Caco-2 (cell line): ENCODE measurements around the gene SYCP2. TPM values are rescaled to one million over a fixed set of nuclear protein-coding genes. Genes with fewer than 3 reads are reported as not detected.

Experiments used
- BruUV-seq: library from RNA; stranded (reverse); fragments of 400-500 nt; replicated peaks from 2 replicates; lab custom pipeline; 2021; lab: Mats Ljungman, UMichigan
- CTCF ChIA-PET: fragments of 300-600 bp; sonication (Branson Sonifier 250); formaldehyde crosslinking; loops from one replicate; lab custom pipeline; 2022; ENCODE audit warnings: antibody characterized with exemption; lab: Charles Lee
- POLR2A ChIA-PET: fragments of 300-600 bp; sonication (Branson Sonifier 250); formaldehyde crosslinking; loops from one replicate; lab custom pipeline; 2022; ENCODE audit warnings: antibody characterized with exemption; lab: Charles Lee
- DNase-seq, 2 experiments: peaks; one replicate each; pipeline versions ENCODE4 v3.0.0 to v3.0.0-alpha.2; 2020 to 2022
- H3K27me3 ChIP-seq: replicated peaks from 2 replicates; pipeline ENCODE4 v1.6.0; 2011; ENCODE audit warnings: low read length; ENCODE audit not compliant: control insufficient read depth, insufficient read depth
- H3K36me3 ChIP-seq: 2 replicates; pipeline ENCODE4 v1.5.1; 2011; ENCODE audit warnings: low read length; ENCODE audit not compliant: control insufficient read depth, insufficient read depth
- H3K4me1 ChIP-seq: fragments of 250-450 bp; sonication (Bioruptor Pico); 2 replicates; pipeline ENCODE4 v1.5.1; 2020; ENCODE audit warnings: mild to moderate bottlenecking
- H3K4me3 ChIP-seq: 2 replicates; pipeline ENCODE4 v1.5.1; 2011; ENCODE audit warnings: low read depth, mild to moderate bottlenecking, control low read depth, low read length
- H3K9me3 ChIP-seq: fragments of 250-450 bp; sonication (Bioruptor Pico); 2 replicates; pipeline ENCODE4 v1.5.1; 2020; ENCODE audit warnings: mild to moderate bottlenecking, moderate library complexity
- H3K27ac Mint-ChIP-seq: one replicate; pipeline ENCODE4 v1.8.0; 2022; ENCODE audit warnings: mixed read lengths; ENCODE audit not compliant: unreplicated experiment
- H3K27me3 Mint-ChIP-seq: one replicate; pipeline ENCODE4 v1.8.0; 2022; ENCODE audit warnings: mixed read lengths; ENCODE audit not compliant: insufficient read depth, unreplicated experiment
- H3K36me3 Mint-ChIP-seq: one replicate; pipeline ENCODE4 v1.8.0; 2022; ENCODE audit warnings: mild to moderate bottlenecking, mixed read lengths; ENCODE audit not compliant: insufficient read depth, unreplicated experiment
- H3K4me1 Mint-ChIP-seq: one replicate; pipeline ENCODE4 v1.8.0; 2022; ENCODE audit warnings: low read depth, mixed read lengths; ENCODE audit not compliant: unreplicated experiment
- H3K4me3 Mint-ChIP-seq: one replicate; pipeline ENCODE4 v1.8.0; 2022; ENCODE audit warnings: mild to moderate bottlenecking, moderate library complexity, mixed read lengths; ENCODE audit not compliant: unreplicated experiment
- H3K9me3 Mint-ChIP-seq: one replicate; pipeline ENCODE4 v1.8.0; 2022; ENCODE audit warnings: mixed read lengths; ENCODE audit not compliant: unreplicated experiment
- CTCF ChIP-seq, 2 experiments: fragments of 200-600 bp in 1 of 2; IDR thresholded peaks; 1 replicate in 1 of 2; 2 replicates in 1 of 2; pipeline versions ENCODE4 v1.5.1 to v1.8.0; 2011 to 2022; ENCODE audit warnings: antibody characterized with exemption in 1 of 2, control low read depth in 1 of 2, inconsistent platforms in 1 of 2, low read depth in 1 of 2, low read length in 1 of 2, mild to moderate bottlenecking in 1 of 2, moderate library complexity in 1 of 2; ENCODE audit not compliant: insufficient read depth in 1 of 2, severe bottlenecking in 1 of 2, unreplicated experiment in 1 of 2
- intact Hi-C: fragments of 100-400 bp; cut with micrococcal nuclease; formaldehyde crosslinking; loops from one replicate; pipeline ENCODE4 v1.10.0; 2022; ENCODE audit not compliant: unreplicated experiment
- total RNA-seq: library from RNA; stranded (reverse); gene quantifications from 2 replicates; pipeline ENCODE4 v1.2.3, GENCODE V29; 2022

The SYCP2 gene
- total RNA-seq, 1 experiment from 2014 or later = 68.7 TPM

GRCh38 chr20:59911041-59911440, 22.4 kb downstream of the SYCP2 start:
- Mint-ChIP-seq H3K36me3 (peaks cover 7% of the 10 kb centered on the region), H3K27me3 (no peaks in the 10 kb centered on the region), H3K9me3 (no peaks in the 10 kb centered on the region), H3K27ac (no peak overlapping the region), H3K4me1 (no peaks in the 10 kb centered on the region), H3K4me3 (no peak overlapping the region)
- H3K4me3 ChIP-seq = no peak overlapping the region
- 0 out of 2 replicates have a peak, but pooled peaks cover 3% of the 10 kb centered on the region for H3K9me3 ChIP-seq
- intact Hi-C loops = no loop called here
- no peaks in the 10 kb centered on the region for H3K27me3 ChIP-seq
- H3K4me1 ChIP-seq = no peaks in the 10 kb centered on the region
- no peaks in the 10 kb centered on the region for H3K36me3 ChIP-seq
- ChIA-PET CTCF (interaction anchor here (0.6 to 1.6 kb wide), 3 partner anchors 26 to 48 kb away, joined by 3 to 6 read pairs (median 5); partner anchors contain the start of gene FAM217B), POLR2A (interaction anchor here (1.0 kb wide), 1 partner anchor 29 kb away, joined by 3 read pairs; the partner anchor contains the start of genes FAM217B and PPP1R3D)
- BruUV-seq = no TSS peak
- TF ChIP-seq CTCF (IDR thresholded peaks at IDR 0.05; ENCODE audit: insufficient read depth in 1 of 2, low read depth in 1 of 2, low read length in 1 of 2, severe bottlenecking in 1 of 2, unreplicated experiment in 1 of 2) = no peak
- DNase-seq = no peak

GRCh38 chr20:59908855-59909254, 24.6 kb downstream of the SYCP2 start:
- Mint-ChIP-seq H3K9me3 (no peaks in the 10 kb centered on the region), H3K4me1 (no peaks in the 10 kb centered on the region), H3K36me3 (no peaks in the 10 kb centered on the region), H3K27me3 (no peaks in the 10 kb centered on the region), H3K4me3 (no peak overlapping the region), H3K27ac (no peak overlapping the region)
- H3K4me1 ChIP-seq = no peaks in the 10 kb centered on the region
- TF ChIP-seq CTCF (IDR thresholded peaks at IDR 0.05; ENCODE audit: insufficient read depth in 1 of 2, low read depth in 1 of 2, low read length in 1 of 2, severe bottlenecking in 1 of 2, unreplicated experiment in 1 of 2) = no peak
- BruUV-seq = no TSS peak
- 0 out of 2 replicates have a peak, but pooled peaks cover 3% of the 10 kb centered on the region for H3K9me3 ChIP-seq
- no peak overlapping the region for H3K4me3 ChIP-seq
- DNase-seq = no peak
- ChIA-PET CTCF (no interaction called here), POLR2A (no interaction called here)
- H3K27me3 ChIP-seq = no peaks in the 10 kb centered on the region
- H3K36me3 ChIP-seq = no peaks in the 10 kb centered on the region
- intact Hi-C loops = no loop called here

- Mint-ChIP-seq H3K4me1 (peaks cover 5% of the 10 kb centered on the region), H3K4me3 (no peak overlapping the region), H3K36me3 (peaks cover 13% of the 10 kb centered on the region), H3K27ac (no peak overlapping the region), H3K27me3 (peaks cover 4% of the 10 kb centered on the region), H3K9me3 (no peaks in the 10 kb centered on the region)
- Histone ChIP-seq H3K36me3 (no peaks in the 10 kb centered on the region), H3K4me1 (no peaks in the 10 kb centered on the region; the same call in 1 of the 2 replicates), H3K27me3 (no peaks in the 10 kb centered on the region), H3K4me3 (no peak overlapping the region), H3K9me3 (0 out of 2 replicates have a peak, but pooled peaks cover 3% of the 10 kb centered on the region)
- intact Hi-C loops = no loop called here
- BruUV-seq = no TSS peak
- TF ChIP-seq CTCF (IDR thresholded peaks at IDR 0.05; ENCODE audit: insufficient read depth in 1 of 2, low read depth in 1 of 2, low read length in 1 of 2, severe bottlenecking in 1 of 2, unreplicated experiment in 1 of 2) = no peak
- ChIA-PET POLR2A (no interaction called here), CTCF (no interaction called here)
- DNase-seq = no peak
Observed at GRCh38 chr20:59903621-59904020, 29.8 kb downstream of the SYCP2 start.
